ENCODE measurements around the gene ARL3.

ARL3 gene

GRCh38 chr10:102677331-102678067, 36.7 kb downstream of the ARL3 start:
- DNase-seq = no peak
- no peak for TF ChIP-seq POLR2A (IDR thresholded peaks at IDR 0.05; ENCODE audit: low read length)
- no peak for TF ChIP-seq GATA1 (IDR thresholded peaks at IDR 0.05; ENCODE audit: low read depth, low read length)

- no peak for TF ChIP-seq POLR2A (IDR thresholded peaks at IDR 0.05; ENCODE audit: low read length)
- no peak for TF ChIP-seq GATA1 (IDR thresholded peaks at IDR 0.05; ENCODE audit: low read depth, low read length)
Measured at GRCh38 chr10:102676534-102677315, 37.5 kb downstream of the ARL3 start.

GRCh38 chr10:102675666-102676533, 38.3 kb downstream of the ARL3 start:
- no peak for TF ChIP-seq POLR2A (IDR thresholded peaks at IDR 0.05; ENCODE audit: low read length)
- TF ChIP-seq GATA1 (IDR thresholded peaks at IDR 0.05; ENCODE audit: low read depth, low read length) = no peak
- no peak for DNase-seq

More at GRCh38 chr10:102676534-102677315, 37.5 kb downstream of the ARL3 start:
- no peak for DNase-seq

GRCh38 chr10:102675011-102675665, 39.1 kb downstream of the ARL3 start:
- DNase-seq = no peak
- TF ChIP-seq GATA1 (IDR thresholded peaks at IDR 0.05; ENCODE audit: low read depth, low read length) = no peak
- TF ChIP-seq POLR2A (IDR thresholded peaks at IDR 0.05; ENCODE audit: low read length) = no peak

- TF ChIP-seq GATA1 (IDR thresholded peaks at IDR 0.05; ENCODE audit: low read depth, low read length) (no peak), POLR2A (IDR thresholded peaks at IDR 0.05; ENCODE audit: low read length) (no peak)
Measured at GRCh38 chr10:102674566-102674965, 39.6 kb downstream of the ARL3 start.

GRCh38 chr10:102673819-102674511, 40.2 kb downstream of the ARL3 start:
- peak; percentile 60 for TF ChIP-seq POLR2A (IDR thresholded peaks at IDR 0.05; ENCODE audit: low read length)
- no peak for TF ChIP-seq GATA1 (IDR thresholded peaks at IDR 0.05; ENCODE audit: low read depth, low read length)
- peak; percentile 94 to 96 for DNase-seq

More at GRCh38 chr10:102674566-102674965, 39.6 kb downstream of the ARL3 start:
- peak; percentile 61 to 69 for DNase-seq

- TF ChIP-seq POLR2A (IDR thresholded peaks at IDR 0.05; ENCODE audit: low read length) (no peak), GATA1 (IDR thresholded peaks at IDR 0.05; ENCODE audit: low read depth, low read length) (no peak)
- no peak for DNase-seq
Measured at GRCh38 chr10:102673236-102673818, 40.9 kb downstream of the ARL3 start.

- TF ChIP-seq POLR2A (IDR thresholded peaks at IDR 0.05; ENCODE audit: low read length) (no peak), GATA1 (IDR thresholded peaks at IDR 0.05; ENCODE audit: low read depth, low read length) (no peak)
- DNase-seq = peak; percentile 65 to 66
Measured at GRCh38 chr10:102670871-102671434, 43.2 kb downstream of the ARL3 start.

GRCh38 chr10:102670065-102670670, 44.0 kb downstream of the ARL3 start:
- no peak for DNase-seq
- TF ChIP-seq GATA1 (IDR thresholded peaks at IDR 0.05; ENCODE audit: low read depth, low read length) (no peak), POLR2A (IDR thresholded peaks at IDR 0.05; ENCODE audit: low read length) (no peak)

GRCh38 chr10:102669206-102670064, 44.8 kb downstream of the ARL3 start:
- peak; percentile 31 to 50 for DNase-seq
- no peak for TF ChIP-seq POLR2A (IDR thresholded peaks at IDR 0.05; ENCODE audit: low read length)
- TF ChIP-seq GATA1 (IDR thresholded peaks at IDR 0.05; ENCODE audit: low read depth, low read length) = no peak

All from erythroblast (primary cell).